Measurements from ENCODE around the gene CXCL11.
"Not testable (repeated sequence)": the region's sequence is repeated elsewhere in the genome, so short reads cannot be mapped to it uniquely, and the experiment has no call there.

CXCL11 gene

DNA sequence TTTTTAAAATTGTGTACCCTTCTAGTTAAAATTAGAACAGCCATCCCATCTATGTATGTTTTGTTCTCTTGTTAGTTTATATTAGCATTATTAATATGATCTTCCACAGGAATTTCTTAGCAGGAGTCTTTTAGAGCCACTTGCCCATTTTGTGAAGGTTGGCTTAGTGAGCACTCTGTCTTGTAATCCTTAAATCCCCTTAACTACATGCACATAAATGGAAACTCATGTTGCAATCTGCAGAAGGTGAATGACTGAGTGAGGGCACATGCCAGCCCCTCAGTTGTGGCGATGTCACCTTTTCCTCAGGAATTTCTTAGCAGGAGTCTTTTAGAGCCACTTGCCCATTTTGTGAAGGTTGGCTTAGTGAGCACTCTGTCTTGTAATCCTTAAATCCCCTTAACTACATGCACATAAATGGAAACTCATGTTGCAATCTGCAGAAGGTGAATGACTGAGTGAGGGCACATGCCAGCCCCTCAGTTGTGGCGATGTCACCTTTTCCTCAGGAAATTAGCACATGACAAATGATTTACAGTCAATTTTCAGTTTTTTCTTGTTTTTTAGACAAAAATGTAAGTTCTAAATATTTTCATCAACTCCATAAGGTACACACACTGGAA lies 37.2 kb downstream of the CXCL11 start:
- DNase-seq, result not testable (repeated sequence)

DNA sequence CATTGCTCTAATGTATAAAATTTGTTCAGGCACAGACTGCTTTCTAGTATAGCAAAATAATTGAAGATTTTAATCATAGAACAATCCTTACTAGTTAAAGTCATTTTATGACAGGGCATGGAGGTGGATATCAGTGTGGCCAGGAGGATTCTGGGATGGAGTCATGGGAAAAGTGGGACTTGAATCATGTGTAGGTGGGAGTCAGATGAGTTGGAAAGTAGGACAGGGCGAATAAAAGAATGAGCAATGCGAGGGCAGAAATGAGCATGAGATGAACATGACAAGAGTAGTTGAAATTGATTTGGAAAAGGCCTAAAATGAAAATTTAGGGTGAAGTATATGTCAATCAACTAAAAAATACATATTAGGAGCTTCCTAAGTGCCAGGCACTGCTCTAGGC lies 37.9 kb downstream of the CXCL11 start:
- no peak for DNase-seq

DNA sequence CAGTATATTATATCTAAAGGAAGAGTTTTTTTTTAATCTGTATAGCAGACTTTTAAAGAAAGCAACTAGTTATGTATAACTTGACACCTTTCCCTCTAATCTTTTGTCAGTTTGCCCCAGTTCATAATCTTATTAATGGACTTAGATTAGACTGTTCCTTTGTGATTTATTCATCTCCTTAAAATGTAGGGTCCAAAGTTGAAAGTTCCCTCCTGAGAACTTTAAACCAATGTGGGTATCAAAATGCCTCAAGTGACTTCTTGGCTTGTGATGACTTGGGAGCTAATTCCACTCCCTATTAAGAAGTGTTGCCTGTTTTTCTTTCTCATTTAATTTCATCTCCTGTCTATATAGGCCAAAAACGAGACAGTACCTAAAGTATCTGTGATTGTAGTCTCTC lies 38.8 kb downstream of the CXCL11 start:
- DNase-seq, result no peak

DNA sequence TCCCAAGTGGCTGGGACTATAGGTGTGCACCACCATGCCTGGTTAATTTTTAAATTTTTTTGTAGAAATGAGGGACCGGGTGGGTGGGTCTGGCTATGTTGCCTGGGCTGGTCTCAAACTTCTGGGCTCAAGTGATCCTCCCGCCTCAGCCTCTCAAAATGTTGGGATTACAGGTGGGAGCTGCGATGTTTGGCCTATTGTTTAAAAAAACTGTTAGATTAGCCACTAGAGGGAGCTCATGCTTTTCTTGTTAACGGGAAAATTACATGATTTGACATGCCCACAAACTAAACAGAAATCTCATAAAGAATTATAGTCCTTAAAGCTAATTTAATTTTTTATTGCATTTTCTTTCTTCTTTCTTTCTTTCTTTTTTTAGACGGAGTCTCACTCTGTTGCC lies 40.1 kb downstream of the CXCL11 start:
- no peak for DNase-seq

DNA sequence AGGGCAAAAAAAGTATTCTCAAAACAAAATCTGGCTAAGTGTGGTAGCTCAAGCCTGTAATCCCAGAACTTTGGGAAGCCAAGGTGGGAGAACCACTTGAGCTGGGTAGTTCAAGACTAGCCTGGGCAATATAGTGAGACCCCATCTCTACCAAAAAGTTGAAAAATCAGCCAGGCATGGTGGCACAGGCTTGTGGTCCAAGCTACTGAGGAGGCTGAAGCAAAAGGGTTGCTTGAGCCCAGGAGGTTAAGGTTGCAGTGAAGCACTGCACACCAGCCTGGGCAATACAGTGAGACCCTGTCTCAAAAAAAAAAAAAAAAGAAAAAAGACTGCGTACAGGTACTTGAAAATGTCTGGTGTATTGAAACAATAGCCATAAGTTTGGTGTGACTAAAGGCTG lies 43.4 kb downstream of the CXCL11 start:
- DNase-seq, result no peak

DNA sequence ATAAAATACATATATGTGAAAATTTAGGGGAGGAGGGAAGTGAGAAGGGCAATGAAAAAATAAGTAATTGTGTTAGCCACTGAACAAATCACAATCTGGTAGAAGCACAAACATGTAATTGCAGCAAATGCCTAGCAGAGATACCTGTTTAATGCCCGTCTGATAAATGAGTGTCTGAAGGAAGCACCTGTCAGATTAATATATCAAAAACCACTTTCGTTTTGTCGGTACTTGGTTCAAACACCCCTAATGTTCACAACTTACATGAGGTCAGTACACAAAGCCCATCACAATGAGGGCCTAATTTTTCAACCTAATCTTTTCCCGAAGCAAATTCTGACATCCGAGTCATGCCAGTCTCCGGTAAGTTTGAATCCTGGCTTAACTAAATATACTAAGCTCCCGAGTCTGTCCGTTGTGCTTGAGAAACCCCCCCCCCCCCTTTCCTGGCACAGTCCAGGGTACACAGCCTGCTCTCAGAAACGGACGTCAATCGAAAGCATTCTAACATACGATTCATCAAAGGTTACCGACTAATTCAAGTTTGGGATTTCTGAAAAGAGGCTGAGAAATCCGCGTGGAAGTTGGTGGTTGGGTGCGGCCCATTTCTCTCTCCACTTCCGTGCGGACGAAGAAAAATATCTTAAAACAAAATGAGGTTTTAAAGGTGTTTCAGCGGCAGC lies 45.9 kb downstream of the CXCL11 start:
- DNase-seq, result no peak

DNA sequence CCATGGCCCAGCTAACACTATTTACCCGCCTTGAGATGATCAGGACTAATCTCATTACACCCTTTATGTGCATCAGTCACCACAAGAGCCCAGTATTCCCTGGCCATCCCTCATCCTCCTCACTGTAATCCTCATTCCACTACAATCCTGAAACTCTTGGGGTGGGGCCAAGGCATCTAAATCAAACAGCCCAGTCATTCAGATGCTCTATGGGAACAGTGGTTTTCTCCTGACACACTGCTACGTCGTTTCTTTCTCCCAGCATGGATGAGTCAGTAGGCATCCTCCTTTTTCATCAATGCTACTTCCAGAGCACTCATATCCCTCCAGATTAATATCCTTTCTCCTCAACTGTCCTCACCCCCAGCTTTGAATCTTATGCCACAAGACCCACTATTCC lies 50.8 kb downstream of the CXCL11 start:
- no peak for DNase-seq
